Neural cell (in vitro differentiated cells): ENCODE measurements around the gene TPSB2.

Source experiments
- POLR2AphosphoS5 ChIP-seq: IDR thresholded peaks from 2 replicates; pipeline ENCODE4 v1.6.1; 2012
- TAF1 ChIP-seq: IDR thresholded peaks from 2 replicates; pipeline ENCODE4 v1.6.1; 2012; ENCODE audit warnings: low read depth
- TF ChIP-seq, protein P1 (sequence below): fragments of 450-650 bp; IDR thresholded peaks from 2 replicates; pipeline ENCODE4 v1.5.1; 2014; ENCODE audit warnings: antibody characterized with exemption, mild to moderate bottlenecking, moderate library complexity; ENCODE audit not compliant: poor library complexity, severe bottlenecking
- TF ChIP-seq, protein P2 (sequence below): IDR thresholded peaks from 2 replicates; pipeline ENCODE4 v1.6.1; 2012; ENCODE audit warnings: borderline replicate concordance

DNA sequence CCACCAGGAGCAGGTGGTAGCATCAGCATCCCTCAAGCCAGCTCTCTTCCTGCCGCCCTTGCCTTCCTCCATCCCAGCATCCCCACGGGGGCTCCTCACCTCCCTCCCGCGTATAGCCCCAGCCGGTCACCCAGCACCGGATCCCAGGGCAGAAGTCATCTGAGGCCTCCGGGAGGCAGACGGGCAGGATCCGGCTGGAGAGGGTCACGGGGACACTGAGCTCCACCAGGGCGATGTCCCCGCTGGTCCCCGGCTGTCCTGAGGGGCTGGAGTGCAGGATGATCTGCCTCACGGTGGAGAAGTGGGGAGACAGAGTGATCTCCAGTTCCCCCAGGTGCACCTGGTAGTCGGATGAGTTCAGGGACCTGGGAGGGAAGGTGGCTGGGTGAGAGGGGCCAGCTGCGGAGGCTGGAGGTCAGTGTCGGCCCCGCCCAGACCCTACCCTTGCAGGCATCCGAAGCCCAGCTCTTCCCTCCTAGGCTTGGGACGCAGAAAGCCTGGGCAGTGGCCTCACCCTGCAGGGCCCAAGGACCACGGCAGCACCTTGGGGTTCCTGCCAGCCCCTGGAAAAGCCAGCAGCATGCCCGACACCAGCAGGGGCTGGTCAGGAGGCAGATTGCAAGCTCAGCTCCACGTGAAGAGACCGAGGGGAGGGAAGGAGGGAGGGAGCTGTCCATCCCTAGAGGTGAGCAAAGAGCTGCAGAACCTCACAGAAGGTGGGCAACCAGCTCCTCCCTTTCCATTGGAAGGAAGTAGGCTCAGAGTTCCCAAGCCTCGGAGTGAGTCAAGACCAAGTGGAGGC, 7.2 kb downstream of the TPSB2 start:
- TF ChIP-seq TAF1 (no peak), POLR2AphosphoS5 (no peak)
- TF ChIP-seq, protein P1, sequence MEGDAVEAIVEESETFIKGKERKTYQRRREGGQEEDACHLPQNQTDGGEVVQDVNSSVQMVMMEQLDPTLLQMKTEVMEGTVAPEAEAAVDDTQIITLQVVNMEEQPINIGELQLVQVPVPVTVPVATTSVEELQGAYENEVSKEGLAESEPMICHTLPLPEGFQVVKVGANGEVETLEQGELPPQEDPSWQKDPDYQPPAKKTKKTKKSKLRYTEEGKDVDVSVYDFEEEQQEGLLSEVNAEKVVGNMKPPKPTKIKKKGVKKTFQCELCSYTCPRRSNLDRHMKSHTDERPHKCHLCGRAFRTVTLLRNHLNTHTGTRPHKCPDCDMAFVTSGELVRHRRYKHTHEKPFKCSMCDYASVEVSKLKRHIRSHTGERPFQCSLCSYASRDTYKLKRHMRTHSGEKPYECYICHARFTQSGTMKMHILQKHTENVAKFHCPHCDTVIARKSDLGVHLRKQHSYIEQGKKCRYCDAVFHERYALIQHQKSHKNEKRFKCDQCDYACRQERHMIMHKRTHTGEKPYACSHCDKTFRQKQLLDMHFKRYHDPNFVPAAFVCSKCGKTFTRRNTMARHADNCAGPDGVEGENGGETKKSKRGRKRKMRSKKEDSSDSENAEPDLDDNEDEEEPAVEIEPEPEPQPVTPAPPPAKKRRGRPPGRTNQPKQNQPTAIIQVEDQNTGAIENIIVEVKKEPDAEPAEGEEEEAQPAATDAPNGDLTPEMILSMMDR = no peak
- TF ChIP-seq, protein P2, sequence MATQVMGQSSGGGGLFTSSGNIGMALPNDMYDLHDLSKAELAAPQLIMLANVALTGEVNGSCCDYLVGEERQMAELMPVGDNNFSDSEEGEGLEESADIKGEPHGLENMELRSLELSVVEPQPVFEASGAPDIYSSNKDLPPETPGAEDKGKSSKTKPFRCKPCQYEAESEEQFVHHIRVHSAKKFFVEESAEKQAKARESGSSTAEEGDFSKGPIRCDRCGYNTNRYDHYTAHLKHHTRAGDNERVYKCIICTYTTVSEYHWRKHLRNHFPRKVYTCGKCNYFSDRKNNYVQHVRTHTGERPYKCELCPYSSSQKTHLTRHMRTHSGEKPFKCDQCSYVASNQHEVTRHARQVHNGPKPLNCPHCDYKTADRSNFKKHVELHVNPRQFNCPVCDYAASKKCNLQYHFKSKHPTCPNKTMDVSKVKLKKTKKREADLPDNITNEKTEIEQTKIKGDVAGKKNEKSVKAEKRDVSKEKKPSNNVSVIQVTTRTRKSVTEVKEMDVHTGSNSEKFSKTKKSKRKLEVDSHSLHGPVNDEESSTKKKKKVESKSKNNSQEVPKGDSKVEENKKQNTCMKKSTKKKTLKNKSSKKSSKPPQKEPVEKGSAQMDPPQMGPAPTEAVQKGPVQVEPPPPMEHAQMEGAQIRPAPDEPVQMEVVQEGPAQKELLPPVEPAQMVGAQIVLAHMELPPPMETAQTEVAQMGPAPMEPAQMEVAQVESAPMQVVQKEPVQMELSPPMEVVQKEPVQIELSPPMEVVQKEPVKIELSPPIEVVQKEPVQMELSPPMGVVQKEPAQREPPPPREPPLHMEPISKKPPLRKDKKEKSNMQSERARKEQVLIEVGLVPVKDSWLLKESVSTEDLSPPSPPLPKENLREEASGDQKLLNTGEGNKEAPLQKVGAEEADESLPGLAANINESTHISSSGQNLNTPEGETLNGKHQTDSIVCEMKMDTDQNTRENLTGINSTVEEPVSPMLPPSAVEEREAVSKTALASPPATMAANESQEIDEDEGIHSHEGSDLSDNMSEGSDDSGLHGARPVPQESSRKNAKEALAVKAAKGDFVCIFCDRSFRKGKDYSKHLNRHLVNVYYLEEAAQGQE = no peak
